GM18505 (cell line): ENCODE measurements around the gene AP5S1.

Experiments used
- ATAC-seq: cut with Tn5 transposase; IDR thresholded peaks from one replicate; pipeline ENCODE4 v1.9.1; 2021; ENCODE audit not compliant: unreplicated experiment
- POLR2A ChIP-seq: IDR thresholded peaks from 4 replicates; pipeline ENCODE4 v1.6.1; 2011; ENCODE audit warnings: borderline replicate concordance; ENCODE audit not compliant: insufficient read depth, insufficient read length; ENCODE audit errors: extremely low read depth

AP5S1 gene, protein sequence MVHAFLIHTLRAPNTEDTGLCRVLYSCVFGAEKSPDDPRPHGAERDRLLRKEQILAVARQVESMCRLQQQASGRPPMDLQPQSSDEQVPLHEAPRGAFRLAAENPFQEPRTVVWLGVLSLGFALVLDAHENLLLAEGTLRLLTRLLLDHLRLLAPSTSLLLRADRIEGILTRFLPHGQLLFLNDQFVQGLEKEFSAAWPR

DNA sequence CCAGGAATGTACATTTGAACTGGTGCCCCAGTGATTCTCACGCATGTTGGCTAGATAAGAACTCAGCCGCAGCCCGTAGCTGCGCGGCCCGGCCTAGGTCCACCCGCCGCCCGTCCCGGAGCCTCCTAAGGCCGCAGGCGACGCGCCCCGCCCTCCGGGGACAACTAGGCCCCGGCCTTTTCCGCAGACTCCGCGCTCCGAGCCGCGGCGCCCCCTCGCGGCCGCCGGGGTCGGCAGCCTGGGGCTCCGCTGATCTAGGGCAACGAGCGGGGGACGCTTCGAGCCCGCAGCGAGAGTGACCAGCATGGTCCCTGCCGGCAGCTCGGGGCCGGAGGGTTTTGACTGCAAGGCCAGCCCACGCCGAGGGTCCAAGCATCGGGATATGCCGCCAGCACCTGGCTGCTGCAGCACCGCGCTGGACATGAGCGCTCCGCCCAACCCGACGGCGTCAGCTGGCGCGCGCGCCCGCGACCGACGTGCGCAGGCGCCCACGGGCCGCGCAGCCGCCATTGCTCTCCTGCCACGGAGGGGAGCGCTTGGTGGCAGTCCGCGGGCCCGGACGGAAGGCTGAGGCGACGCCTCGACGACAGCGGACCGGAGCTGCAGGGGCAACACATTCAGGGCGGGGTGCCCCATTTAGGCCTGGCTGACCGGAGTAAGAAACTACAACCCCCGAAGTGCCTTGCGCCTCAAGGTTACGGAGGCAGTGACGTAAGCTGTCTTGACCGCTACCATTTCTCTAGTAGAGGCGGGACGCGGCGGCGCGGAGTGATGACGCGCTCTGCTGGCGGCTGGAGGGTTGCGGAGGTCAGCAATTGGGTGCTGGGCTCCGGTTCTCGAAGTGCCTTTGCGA is at the start of gene AP5S1:
Gene AP5S1 (plus strand): TSS at position 500 of the 853 bp plus-strand sequence. CDS start 1,571 bp downstream, outside the sequence.
- TF ChIP-seq POLR2A = peak; percentile 93
- ATAC-seq = peak; percentile 81

DNA sequence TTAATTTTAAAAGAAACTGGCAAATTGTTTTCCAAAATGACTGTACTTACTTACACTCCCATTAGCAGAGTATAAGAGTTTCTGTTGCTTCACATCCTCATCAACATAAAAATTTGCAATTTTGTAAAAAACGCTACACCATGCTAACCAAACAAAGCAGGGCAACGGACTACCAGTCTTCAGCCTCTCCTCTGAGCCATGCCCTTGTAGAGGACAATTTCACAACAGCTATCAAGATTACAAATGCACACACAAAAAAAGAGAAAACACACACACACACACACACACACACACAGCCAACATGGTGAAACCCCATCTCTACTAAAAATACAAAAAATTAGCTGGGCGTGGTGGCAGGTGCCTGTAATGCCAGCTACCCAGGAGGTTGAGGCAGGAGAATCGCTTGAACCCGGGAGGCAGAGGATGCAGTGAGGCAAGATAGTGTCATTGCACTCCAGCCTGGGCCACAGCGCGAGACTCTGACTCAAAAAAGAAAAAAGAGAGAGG is 48.7 kb upstream of the AP5S1 start:
- ATAC-seq = no peak
- no peak for TF ChIP-seq POLR2A

DNA sequence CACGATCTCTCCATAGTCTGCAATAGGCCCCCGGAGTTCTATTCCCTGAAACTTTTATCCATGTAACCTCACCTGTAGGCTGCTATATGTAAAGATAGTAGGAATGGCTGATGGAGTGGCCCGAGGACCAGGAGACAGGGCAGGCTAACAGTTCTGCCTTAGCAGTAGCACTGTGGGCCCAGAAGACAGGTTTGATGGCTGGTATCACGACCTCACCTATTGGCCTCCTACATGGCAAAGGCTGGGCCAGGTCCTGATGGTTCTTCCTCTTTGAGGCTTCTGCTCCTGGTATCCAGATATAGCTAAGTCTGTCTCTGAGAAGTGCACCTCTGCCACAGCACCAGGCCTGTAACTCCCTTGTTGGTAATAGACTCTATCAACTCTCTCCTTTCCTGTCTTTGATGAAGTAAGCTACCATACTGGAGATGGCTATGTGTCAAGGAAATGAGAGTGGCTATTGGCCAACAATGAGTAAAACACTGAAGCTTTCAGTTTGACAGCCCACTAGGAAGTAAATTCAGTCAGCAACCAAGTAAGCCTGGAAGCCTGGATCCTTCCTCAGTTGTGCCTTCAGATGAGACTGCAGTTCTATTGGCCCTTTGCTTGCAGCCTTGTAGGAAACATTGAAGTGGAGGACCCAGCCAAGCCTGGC is 44.8 kb upstream of the AP5S1 start:
- TF ChIP-seq POLR2A = no peak
- ATAC-seq = no peak

DNA sequence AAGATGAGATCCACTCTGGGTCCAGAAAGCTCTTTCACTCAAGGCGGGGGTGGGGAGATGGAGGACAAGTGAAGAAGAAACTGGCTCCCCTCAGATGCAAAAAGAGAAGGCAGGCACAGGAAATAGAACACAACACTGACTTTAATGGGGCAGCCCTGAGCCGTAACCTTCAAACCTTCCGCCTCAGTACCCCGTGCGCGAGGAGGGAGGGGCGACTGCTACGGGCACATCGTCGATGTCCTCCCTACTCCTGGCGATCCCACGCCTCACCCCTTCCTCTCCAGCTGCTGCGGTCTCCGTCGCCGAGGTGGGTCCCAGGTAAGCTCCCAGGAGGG is 43.0 kb upstream of the AP5S1 start:
- no peak for TF ChIP-seq POLR2A
- no peak for ATAC-seq

DNA sequence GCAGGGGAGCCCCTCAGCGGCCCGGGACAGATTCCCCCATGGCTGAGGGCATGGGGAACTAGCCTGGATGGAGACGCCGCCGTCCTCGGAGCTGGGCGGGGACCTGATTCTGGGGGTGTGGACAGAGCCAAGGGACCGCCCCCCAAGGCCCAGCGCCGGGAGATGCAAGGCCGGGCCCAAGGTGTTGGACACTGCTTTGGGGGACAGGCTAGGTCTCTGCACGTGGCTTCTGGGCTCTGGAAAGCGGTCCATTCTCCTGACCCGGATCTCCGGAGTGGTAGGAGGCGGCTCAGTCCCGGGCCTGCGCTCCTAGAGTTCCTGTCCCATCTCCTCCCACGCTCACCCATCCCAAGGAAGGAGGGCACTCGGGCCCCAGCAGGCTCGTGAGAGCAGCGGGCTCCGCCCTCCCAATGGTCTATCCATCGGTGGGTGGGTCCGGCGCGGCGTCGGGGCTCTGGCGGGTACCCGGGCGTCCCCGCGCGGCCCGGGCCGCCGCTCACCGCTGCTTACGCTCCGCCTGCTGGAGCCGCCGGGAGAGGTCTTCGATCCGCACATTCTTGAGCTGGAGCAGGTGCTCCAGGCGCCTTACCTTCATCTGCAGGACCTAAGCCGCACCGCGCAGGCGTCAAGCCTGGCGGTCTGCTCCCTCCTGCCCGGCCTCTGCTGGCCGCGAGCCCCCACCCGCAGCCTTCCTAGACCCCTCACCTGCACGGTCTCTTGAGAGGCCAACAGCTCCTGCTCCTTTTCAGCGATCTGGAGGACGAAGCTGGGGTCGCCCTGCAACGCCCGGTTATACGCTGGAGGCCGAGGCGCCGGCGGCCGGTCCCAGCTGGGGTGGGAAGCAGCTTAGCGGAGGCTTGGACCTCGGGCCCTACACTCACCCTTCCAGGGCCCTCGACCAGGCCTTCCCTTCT is 42.4 kb upstream of the AP5S1 start:
- no peak for ATAC-seq

DNA sequence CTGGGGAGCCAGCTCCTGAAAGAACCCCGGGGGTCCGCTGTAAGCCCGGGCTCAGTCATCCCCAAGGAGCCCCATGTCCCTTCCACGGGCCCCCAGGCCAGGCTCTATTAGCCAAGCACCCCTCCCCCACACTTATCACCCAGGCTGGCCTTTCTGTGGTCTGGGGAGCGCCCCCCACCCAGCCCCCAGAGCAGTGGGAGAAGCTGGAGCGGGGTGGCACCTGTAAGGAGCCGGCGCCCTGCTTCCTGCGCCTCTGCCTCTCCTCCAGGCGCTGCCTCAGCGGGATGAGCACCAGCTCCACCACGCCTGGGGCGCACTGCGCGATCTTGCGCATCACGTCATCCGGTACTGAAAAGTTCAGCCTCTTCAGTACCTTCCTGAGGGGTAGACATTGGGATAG is 41.4 kb upstream of the AP5S1 start:
- TF ChIP-seq POLR2A = no peak
- no peak for ATAC-seq

More for the DNA sequence above, 42.4 kb upstream of the AP5S1 start:
- no peak for TF ChIP-seq POLR2A

DNA sequence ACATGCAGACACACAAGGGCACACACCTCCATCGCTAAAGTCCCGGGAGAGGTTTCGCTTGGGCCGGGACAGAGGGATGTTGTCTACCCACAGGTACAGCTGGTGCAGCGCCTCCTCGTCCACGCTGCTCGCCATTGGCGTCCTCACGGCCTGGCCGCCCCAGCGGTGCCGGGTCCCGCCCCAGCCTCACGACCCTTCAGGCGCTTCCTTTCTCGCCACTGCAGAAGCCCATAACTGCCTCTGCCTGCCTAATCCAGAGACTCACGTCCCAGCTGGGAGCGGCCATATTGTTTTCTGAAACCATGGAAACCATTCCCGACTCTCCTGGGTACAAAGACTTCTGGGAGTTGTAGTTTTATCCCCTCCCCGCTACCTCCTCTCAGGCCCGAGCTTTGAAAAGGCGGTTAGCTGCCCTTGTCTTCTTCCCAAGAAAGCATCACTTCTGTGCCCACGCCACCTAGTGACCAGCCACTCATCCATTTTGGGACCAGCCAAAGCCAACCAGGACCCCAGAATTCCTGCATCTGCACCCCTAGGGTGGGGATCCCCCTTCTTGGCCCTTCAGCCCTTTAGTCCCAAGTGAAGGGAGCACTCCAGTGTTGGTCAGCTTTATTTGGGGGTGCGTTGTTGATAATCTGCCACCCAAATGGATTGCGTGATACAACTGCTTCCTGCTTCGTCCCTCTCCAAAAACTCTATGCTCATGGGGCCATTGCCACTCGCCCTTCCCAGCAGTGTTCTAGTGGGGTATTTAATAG is 39.0 kb upstream of the AP5S1 start, which contains the start of gene SPEF1:
Gene SPEF1 (minus strand): TSS at position 296 of the 758 bp plus-strand sequence. CDS start 161 bp downstream, at position 135.
- no peak for ATAC-seq
- no peak for TF ChIP-seq POLR2A

DNA sequence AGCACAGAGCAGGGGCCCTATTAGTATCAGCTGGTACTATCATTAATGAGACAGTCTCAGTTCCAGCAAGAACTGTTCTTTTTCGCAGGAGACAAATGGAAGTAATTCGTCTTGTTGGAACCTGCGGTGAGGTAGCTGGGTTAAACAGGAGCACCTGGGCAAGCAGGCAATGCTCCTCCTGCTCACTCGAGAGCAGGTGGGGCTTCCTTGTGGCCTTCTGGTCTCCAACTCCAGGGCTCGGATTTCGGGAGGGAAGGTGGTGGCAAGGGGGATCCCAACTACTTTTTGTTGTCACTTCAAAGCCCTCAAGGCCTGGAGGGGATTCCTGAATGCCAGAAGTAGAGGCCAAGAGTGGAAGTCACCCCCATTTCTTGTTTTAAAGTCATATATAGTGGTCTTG is 37.8 kb upstream of the AP5S1 start:
- no peak for TF ChIP-seq POLR2A

DNA sequence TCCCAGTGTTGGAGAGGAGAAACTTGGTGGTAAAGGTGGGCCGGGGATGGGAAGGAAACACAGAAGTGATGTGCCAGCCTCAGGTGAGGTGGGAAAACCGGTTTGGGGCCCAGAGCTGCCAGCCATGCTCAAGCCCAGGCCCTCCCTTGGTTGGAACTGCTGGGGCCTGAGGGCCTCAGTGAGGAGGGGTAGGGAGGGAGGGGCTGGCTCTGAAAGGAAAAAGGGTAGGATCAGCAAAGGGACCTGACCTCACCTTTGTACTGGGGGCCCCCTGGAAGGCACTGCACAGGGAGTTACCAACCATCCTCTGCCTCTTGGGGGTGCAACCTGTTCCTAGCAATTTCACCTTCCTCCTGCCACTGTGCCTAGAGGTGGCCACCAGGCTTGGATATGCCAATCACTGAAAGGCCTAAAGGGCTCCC is 37.3 kb upstream of the AP5S1 start:
- no peak for TF ChIP-seq POLR2A
- ATAC-seq = no peak

More for the DNA sequence above, 37.8 kb upstream of the AP5S1 start:
- no peak for ATAC-seq

DNA sequence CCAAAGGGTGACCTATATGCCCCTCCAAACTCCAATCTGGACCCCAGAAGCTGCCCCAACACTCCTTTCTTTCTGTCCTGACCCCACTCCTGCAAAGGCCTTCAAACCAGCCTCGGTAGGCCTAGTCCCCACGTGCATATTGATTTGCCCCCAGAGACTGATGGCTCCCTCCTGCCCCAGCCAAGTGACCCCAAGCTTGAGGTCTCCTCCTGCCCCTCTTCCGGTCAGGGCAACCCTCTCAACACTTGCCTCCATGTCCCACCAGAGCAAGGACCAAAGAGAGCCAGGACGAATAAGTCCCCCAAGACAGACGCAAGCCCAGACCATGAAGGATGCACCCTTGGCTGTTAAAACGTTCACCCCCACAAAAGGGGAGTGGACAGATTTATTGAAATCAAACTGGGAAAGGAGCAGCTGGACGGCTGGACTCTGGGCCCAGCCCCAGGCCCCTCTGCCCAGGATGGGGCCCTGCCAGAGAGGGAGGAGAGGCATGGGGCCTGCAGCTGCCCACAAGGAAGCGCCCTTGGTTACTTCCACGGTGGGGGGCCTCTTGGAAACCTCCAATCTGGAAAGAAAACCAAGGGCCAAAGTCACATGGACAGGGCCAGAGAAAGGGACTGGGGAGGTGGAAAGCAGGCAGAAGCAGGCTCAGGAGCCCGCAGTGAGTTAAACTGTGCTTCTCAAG is 36.7 kb upstream of the AP5S1 start:
- ATAC-seq = no peak
- no peak for TF ChIP-seq POLR2A

DNA sequence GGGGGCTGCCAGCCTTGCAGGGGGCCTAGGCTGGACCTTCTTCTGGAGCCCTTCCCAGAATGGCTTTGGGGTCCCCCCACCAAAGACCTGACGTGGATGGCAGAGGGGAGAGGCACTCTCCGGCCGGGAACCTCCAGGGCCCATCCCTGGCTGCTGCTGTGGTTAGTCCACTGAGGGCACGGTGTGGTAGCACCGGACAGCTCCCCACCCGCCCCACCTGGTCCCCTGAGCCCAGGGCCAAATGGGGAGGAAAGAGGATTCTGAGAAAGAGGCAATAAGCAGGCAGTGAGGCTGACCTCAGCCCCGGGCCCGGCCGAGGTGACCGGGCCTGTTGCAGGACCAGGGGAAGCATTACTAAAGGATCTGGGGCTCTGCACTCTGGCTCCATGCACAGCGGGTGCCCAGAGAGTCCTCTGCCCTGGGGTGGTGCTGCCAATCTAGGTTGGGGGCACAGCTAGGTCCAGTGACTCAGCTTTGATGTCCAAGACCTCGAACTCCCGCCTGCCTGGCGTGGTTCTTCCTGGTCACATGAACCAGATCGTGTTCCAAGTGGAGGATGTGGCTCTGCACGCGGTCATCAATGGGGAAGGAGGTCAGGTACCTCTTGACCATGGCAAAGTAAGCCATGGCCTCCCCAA is 36.0 kb upstream of the AP5S1 start:
- no peak for TF ChIP-seq POLR2A
- ATAC-seq = no peak
